T-cell (primary cell): ENCODE results near the gene IL36RN. TPM values are rescaled to one million over a fixed set of nuclear protein-coding genes. Genes with fewer than 3 reads are reported as not detected.
A peak's percentile ranks its signal among the peaks of the same experiment; 100 is the strongest.

Experiments
- ATAC-seq, 4 experiments: fragments of 200-7000 bp in 3 of 4; fragments of 150-1000 bp in 1 of 4; cut with Tn5 transposase; replicated peaks in 1 of 4; 1 replicate in 3 of 4; 2 replicates in 1 of 4; pipeline ENCODE4 v1.10.0; 2021; ENCODE audit warnings: moderate library complexity in 3 of 4, mild to moderate bottlenecking in 2 of 4, moderate number of reproducible peaks in 1 of 4
- CTCF ChIA-PET, 2 donors: fragments of 300-600 bp; sonication (Branson Sonifier 250); formaldehyde crosslinking; loops; one replicate each; lab custom pipeline; 2022; ENCODE audit warnings: antibody characterized with exemption in 2 of 2; lab: Charles Lee
- POLR2A ChIA-PET, 2 donors: fragments of 300-600 bp; sonication (Branson Sonifier 250); formaldehyde crosslinking; loops; one replicate each; lab custom pipeline; 2022; ENCODE audit warnings: antibody characterized with exemption in 2 of 2; lab: Charles Lee
- DNase-seq, 35 experiments: peaks; one replicate each; pipeline versions ENCODE4 v3.0.0 to v3.0.0-alpha.2; 2013 to 2023
- H3K27ac ChIP-seq: one replicate; pipeline ENCODE4 v1.5.1; 2013; ENCODE audit warnings: low read length
- H3K27me3 ChIP-seq, 2 experiments: replicated peaks in 1 of 2; 1 replicate in 1 of 2; 2 replicates in 1 of 2; pipeline versions ENCODE4 v1.6.1 to v1.7.0; 2013; ENCODE audit warnings: low read length in 1 of 2, mixed read lengths in 1 of 2; ENCODE audit not compliant: control insufficient read depth in 2 of 2, insufficient read depth in 2 of 2; ENCODE audit errors: extremely low read depth in 1 of 2
- H3K36me3 ChIP-seq, 2 donors: 1 replicate in 1 of 2; 2 replicates in 1 of 2; pipeline versions ENCODE4 v1.6.1 to v1.7.0; 2013; ENCODE audit warnings: low read length in 1 of 2; ENCODE audit not compliant: control insufficient read depth in 2 of 2, insufficient read depth in 1 of 2; ENCODE audit errors: extremely low read depth in 1 of 2
- H3K4me1 ChIP-seq, 2 experiments: 1 replicate in 1 of 2; 2 replicates in 1 of 2; pipeline versions ENCODE4 v1.6.1 to v1.7.0; 2013; ENCODE audit warnings: low read length in 2 of 2, mixed read lengths in 1 of 2; ENCODE audit not compliant: insufficient read depth in 2 of 2, control insufficient read depth in 1 of 2; ENCODE audit errors: extremely low read depth in 1 of 2
- H3K4me3 ChIP-seq, 2 donors: 1 replicate in 1 of 2; 2 replicates in 1 of 2; pipeline versions ENCODE4 v1.5.1 to v1.7.0; 2013; ENCODE audit warnings: mild to moderate bottlenecking in 2 of 2, low read length in 1 of 2, moderate library complexity in 1 of 2; ENCODE audit not compliant: control insufficient read depth in 1 of 2; ENCODE audit errors: extremely low read depth in 1 of 2
- H3K9me3 ChIP-seq: 2 replicates; pipeline ENCODE4 v1.7.0; 2013
- H3K27ac Mint-ChIP-seq, 2 donors: one replicate each; pipeline ENCODE4 v1.8.0; 2020 to 2021; ENCODE audit warnings: mild to moderate bottlenecking in 2 of 2, mixed read lengths in 2 of 2
- H3K27me3 Mint-ChIP-seq, 2 donors: one replicate each; pipeline ENCODE4 v1.8.0; 2021 to 2022; ENCODE audit warnings: mixed read lengths in 2 of 2
- H3K36me3 Mint-ChIP-seq: one replicate; pipeline ENCODE4 v1.8.0; 2021; ENCODE audit warnings: mixed read lengths
- H3K4me1 Mint-ChIP-seq, 3 donors: one replicate each; pipeline ENCODE4 v1.8.0; 2020 to 2022; ENCODE audit warnings: mixed read lengths in 3 of 3, mild to moderate bottlenecking in 1 of 3
- H3K4me3 Mint-ChIP-seq, 3 donors: one replicate each; pipeline ENCODE4 v1.8.0; 2020 to 2022; ENCODE audit warnings: mild to moderate bottlenecking in 3 of 3, mixed read lengths in 3 of 3, moderate library complexity in 3 of 3
- H3K9me3 Mint-ChIP-seq, 3 donors: one replicate each; pipeline ENCODE4 v1.8.0; 2020 to 2022; ENCODE audit warnings: mixed read lengths in 3 of 3
- WGBS: methylation state at CpG from one replicate; pipeline ENCODE4 v1.1.5; 2013; ENCODE audit warnings: missing lambda C conversion rate; ENCODE audit not compliant: insufficient coverage; 5-methylcytosine and 5-hydroxymethylcytosine counted together
- total RNA-seq, 35 experiments: library from RNA in 6 of 35; stranded (reverse) in 6 of 35; fragments of 120-200 nt in 1 of 35; gene quantifications; one replicate each; pipeline versions ENCODE4 v1.2.1 to v1.2.4 and lab custom pipeline; 2013 to 2026

The IL36RN gene
- total RNA-seq, 5 donors from 2014 or later (not counting 1 experiment from before 2014, with no cell fraction given) = not detected

DNA sequence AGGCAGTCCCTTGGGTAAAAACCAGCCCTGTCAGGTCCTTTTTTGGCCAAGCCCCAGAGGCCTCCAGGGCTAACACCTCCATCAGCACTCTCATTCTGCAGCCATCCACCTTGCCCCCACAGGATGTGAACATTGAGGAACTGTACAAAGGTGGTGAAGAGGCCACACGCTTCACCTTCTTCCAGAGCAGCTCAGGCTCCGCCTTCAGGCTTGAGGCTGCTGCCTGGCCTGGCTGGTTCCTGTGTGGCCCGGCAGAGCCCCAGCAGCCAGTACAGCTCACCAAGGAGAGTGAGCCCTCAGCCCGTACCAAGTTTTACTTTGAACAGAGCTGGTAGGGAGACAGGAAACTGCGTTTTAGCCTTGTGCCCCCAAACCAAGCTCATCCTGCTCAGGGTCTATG lies 16.0 kb downstream of the IL36RN start:
- peak overlapping the region; percentile 8 to 46 for H3K27ac Mint-ChIP-seq
- H3K4me3 ChIP-seq = no peak overlapping the region
- H3K27me3 Mint-ChIP-seq = no peaks in the 10 kb centered on the region
- no peak overlapping the region for H3K4me3 Mint-ChIP-seq
- no peaks in the 10 kb centered on the region for H3K36me3 ChIP-seq
- POLR2A ChIA-PET = no interaction called here
- DNase-seq (peak in 3 of 35 experiments; percentile 11 to 36 (median 12)), ATAC-seq (peak; percentile 48 to 79 (median 66))
- H3K4me1 ChIP-seq = peaks cover 10 to 14% of the 10 kb centered on the region in 2 experiments
- 19% methylated on average over 3 of the region's 5 CpGs for WGBS
- H3K9me3 Mint-ChIP-seq = no peaks in the 10 kb centered on the region
- CTCF ChIA-PET = interaction anchor here in 1 of 2 donors (0.5 kb wide), 1 partner anchor 27 kb away, joined by 3 read pairs; no protein-coding TSS in a partner anchor
- H3K27ac ChIP-seq = no peak overlapping the region
- H3K4me1 Mint-ChIP-seq = peaks cover 9 to 16% (median 11%) of the 10 kb centered on the region in 3 donors
- no peaks in the 10 kb centered on the region for H3K9me3 ChIP-seq
- peaks cover 0 to 10% of the 10 kb centered on the region in 2 experiments for H3K27me3 ChIP-seq
- no peaks in the 10 kb centered on the region for H3K36me3 Mint-ChIP-seq

DNA sequence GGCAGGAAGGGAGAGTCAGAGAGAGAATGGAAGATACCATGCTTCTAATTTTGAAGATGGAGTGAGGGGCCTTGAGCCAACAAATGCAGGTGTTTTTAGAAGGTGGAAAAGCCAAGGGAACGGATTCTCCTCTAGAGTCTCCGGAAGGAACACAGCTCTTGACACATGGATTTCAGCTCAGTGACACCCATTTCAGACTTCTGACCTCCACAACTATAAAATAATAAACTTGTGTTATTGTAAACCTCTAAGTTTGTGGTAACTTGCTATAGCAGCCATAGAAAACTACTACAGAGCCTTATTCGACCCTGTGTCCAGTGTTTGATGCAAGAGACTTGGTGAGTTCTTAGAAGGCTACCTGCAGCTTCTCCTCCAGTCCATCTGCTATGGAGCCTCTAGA lies 16.6 kb downstream of the IL36RN start:
- Mint-ChIP-seq H3K4me1 (peaks cover 9 to 16% (median 11%) of the 10 kb centered on the region in 3 donors), H3K27ac (no peak overlapping the region), H3K9me3 (no peaks in the 10 kb centered on the region), H3K36me3 (no peaks in the 10 kb centered on the region), H3K4me3 (no peak overlapping the region), H3K27me3 (no peaks in the 10 kb centered on the region)
- ATAC-seq = no peak
- no peak for DNase-seq
- ChIA-PET CTCF (interaction anchor here in 1 of 2 donors (0.5 kb wide), 1 partner anchor 27 kb away, joined by 3 read pairs; no protein-coding TSS in a partner anchor), POLR2A (no interaction called here)
- Histone ChIP-seq H3K9me3 (no peaks in the 10 kb centered on the region), H3K27ac (no peak overlapping the region), H3K4me1 (peaks cover 10 to 18% of the 10 kb centered on the region in 2 experiments), H3K4me3 (no peak overlapping the region), H3K27me3 (peaks cover 0 to 11% of the 10 kb centered on the region in 2 experiments), H3K36me3 (no peaks in the 10 kb centered on the region)
- no CpG with 5 or more reads among the region's 3 CpGs for WGBS

DNA sequence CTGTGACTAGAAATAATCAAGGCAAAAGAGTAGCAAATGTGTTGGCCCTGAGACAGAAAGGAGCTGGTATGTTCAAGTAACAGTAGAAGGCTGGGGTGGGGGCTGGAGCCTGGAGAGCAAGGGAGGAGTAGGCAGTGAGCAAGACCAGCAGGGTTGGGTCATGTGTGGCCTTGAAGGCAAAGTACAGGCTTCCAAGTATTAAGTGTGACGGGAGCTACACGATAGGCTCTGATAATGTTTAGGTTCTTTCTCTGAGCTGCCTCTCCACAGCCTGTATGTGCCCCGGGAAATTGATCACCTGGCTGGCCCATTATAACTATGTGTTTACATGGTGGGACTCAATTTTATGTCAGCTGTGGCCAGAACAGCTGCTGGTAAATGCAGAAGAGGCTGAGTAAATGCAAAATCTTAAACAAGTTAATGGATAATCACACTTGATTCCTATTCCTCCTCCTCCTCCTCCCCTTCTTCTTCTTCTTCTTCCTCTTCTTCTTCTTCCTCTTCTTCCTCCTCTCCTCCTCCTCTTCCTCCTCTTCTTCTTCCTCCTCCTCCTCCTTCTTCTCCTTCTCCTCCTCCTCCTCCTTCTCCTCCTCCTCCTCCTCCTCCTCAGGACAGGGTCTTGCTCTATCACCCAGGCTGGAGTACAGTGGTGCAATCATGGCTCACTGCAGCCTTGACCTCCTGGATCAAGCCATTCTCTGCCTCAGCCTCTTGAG lies 18.1 kb downstream of the IL36RN start:
- Mint-ChIP-seq H3K36me3 (no peaks in the 10 kb centered on the region), H3K9me3 (no peaks in the 10 kb centered on the region), H3K27me3 (peaks cover 0 to 2% of the 10 kb centered on the region in 2 donors), H3K4me3 (no peak overlapping the region), H3K27ac (no peak overlapping the region), H3K4me1 (peaks cover 9 to 16% (median 11%) of the 10 kb centered on the region in 3 donors)
- H3K27ac ChIP-seq = no peak overlapping the region
- no peak for ATAC-seq
- 100% methylated on average over 2 of the region's 3 CpGs for WGBS
- peaks cover 10 to 18% of the 10 kb centered on the region in 2 experiments for H3K4me1 ChIP-seq
- no peaks in the 10 kb centered on the region for H3K36me3 ChIP-seq
- CTCF ChIA-PET = interaction anchor here in 1 of 2 donors (0.6 kb wide), 1 partner anchor 316 kb away, joined by 4 read pairs; no protein-coding TSS in a partner anchor
- POLR2A ChIA-PET = no interaction called here
- no peak for DNase-seq
- H3K9me3 ChIP-seq = no peaks in the 10 kb centered on the region
- peaks cover 0 to 9% of the 10 kb centered on the region in 2 experiments for H3K27me3 ChIP-seq
- no peak overlapping the region for H3K4me3 ChIP-seq

DNA sequence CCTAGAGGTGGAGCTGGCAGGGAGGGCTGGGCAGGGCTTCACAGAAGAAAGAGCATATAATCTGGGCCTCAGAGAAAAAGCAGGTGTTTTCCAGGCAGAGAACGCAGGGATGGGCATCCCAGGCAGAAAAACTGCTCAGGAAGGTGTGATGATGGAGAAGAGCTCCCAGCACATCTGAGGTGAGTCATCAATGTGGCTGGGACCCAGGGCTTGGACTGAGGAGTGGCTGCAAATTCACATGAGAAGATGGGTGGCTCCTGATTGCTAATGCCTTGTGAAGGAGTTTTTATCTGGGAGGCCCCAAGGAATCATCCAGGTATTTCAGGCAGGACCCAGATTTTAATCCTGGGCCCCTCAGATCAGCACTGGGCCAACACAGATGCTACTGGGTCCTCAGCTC lies 18.9 kb downstream of the IL36RN start:
- Histone ChIP-seq H3K27ac (no peak overlapping the region), H3K4me1 (peaks cover 10 to 18% of the 10 kb centered on the region in 2 experiments), H3K27me3 (peaks cover 0 to 6% of the 10 kb centered on the region in 2 experiments), H3K36me3 (no peaks in the 10 kb centered on the region), H3K4me3 (no peak overlapping the region), H3K9me3 (no peaks in the 10 kb centered on the region)
- ChIA-PET POLR2A (no interaction called here), CTCF (no interaction called here)
- ATAC-seq = no peak
- H3K9me3 Mint-ChIP-seq = no peaks in the 10 kb centered on the region
- peaks cover 0 to 2% of the 10 kb centered on the region in 2 donors for H3K27me3 Mint-ChIP-seq
- WGBS = 27% methylated on average over 1 of the region's 1 CpG
- H3K36me3 Mint-ChIP-seq = no peaks in the 10 kb centered on the region
- no peak overlapping the region for H3K27ac Mint-ChIP-seq
- H3K4me3 Mint-ChIP-seq = no peak overlapping the region
- no peak for DNase-seq
- H3K4me1 Mint-ChIP-seq = peaks cover 9 to 16% (median 11%) of the 10 kb centered on the region in 3 donors

DNA sequence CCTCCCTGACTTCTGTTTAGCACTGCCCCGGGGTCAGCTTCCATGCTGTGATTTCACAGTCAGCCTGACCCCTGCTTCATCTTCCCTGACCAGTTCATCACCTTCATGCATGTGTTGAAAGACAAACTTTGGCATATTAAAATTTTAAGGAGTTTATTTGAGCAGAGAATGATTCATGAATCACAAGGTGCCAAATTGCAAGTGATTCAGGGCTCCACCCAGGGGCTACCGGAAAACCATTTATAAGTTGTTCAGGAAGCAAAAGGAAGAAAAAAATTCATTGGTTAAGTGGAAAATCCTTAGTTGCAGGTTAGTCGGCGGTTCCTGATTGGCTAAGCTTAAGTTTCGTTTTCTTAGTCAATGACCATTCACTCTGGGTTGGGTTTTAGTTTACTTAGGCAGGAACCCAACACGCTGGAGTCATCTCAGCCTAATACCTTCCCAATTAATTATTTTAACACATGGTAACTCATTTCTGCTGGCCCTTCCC lies 19.4 kb downstream of the IL36RN start:
- DNase-seq = no peak
- H3K9me3 ChIP-seq = no peaks in the 10 kb centered on the region
- peaks cover 9 to 16% (median 11%) of the 10 kb centered on the region in 3 donors for H3K4me1 Mint-ChIP-seq
- 86% methylated on average over 4 of the region's 6 CpGs for WGBS
- peaks cover 10 to 18% of the 10 kb centered on the region in 2 experiments for H3K4me1 ChIP-seq
- H3K9me3 Mint-ChIP-seq = no peaks in the 10 kb centered on the region
- ATAC-seq = no peak
- H3K4me3 ChIP-seq = no peak overlapping the region
- H3K27ac Mint-ChIP-seq = no peak overlapping the region
- H3K4me3 Mint-ChIP-seq = no peak overlapping the region
- H3K36me3 Mint-ChIP-seq = no peaks in the 10 kb centered on the region
- ChIA-PET POLR2A (no interaction called here), CTCF (no interaction called here)
- peaks cover 3 to 5% of the 10 kb centered on the region in 2 donors for H3K27me3 Mint-ChIP-seq
- H3K27ac ChIP-seq = no peak overlapping the region
- peaks cover 0 to 6% of the 10 kb centered on the region in 2 experiments for H3K27me3 ChIP-seq
- H3K36me3 ChIP-seq = no peaks in the 10 kb centered on the region

DNA sequence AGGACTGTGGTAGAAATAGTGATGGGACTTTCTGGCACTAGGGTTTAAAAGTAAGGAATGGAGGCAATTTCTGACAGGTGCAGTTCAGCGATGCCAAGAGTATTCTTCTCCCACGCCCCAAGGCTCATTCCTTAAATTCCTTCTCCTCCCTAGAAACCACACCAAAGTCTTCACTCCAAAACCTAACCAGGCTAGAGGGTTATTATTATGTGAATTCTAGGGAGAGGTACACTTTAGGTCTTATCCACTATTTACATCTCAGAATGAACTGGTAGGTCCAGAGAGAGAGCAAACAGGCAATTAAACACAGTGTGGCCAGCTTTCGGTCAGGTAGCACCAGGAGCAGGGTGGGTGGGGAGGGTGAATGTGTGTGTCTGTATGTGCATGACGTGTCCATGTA lies 20.1 kb downstream of the IL36RN start:
- Histone ChIP-seq H3K9me3 (no peaks in the 10 kb centered on the region), H3K27ac (no peak overlapping the region), H3K4me1 (peaks cover 8 to 15% of the 10 kb centered on the region in 2 experiments), H3K4me3 (no peak overlapping the region), H3K27me3 (peaks cover 0 to 6% of the 10 kb centered on the region in 2 experiments), H3K36me3 (no peaks in the 10 kb centered on the region)
- no peaks in the 10 kb centered on the region for H3K36me3 Mint-ChIP-seq
- H3K4me3 Mint-ChIP-seq = no peak overlapping the region
- WGBS = 93% methylated on average over 2 of the region's 4 CpGs
- ChIA-PET POLR2A (no interaction called here), CTCF (interaction anchor here in 1 of 2 donors (0.9 kb wide), 1 partner anchor 65 kb away, joined by 3 read pairs; no protein-coding TSS in a partner anchor)
- no peak overlapping the region for H3K27ac Mint-ChIP-seq
- peaks cover 3 to 5% of the 10 kb centered on the region in 2 donors for H3K27me3 Mint-ChIP-seq
- DNase-seq = no peak
- ATAC-seq = no peak
- H3K9me3 Mint-ChIP-seq = no peaks in the 10 kb centered on the region
- H3K4me1 Mint-ChIP-seq = peaks cover 9 to 14% (median 11%) of the 10 kb centered on the region in 3 donors
